Upper lobe of right lung (tissue), 1 donor: ENCODE data around the gene VILL. TPM values are rescaled to one million over a fixed set of nuclear protein-coding genes. Genes with fewer than 3 reads are reported as not detected.
A peak's percentile ranks its signal among the peaks of the same experiment; 100 is the strongest.

Experiments
- ATAC-seq: fragments of 200-7000 bp; cut with Tn5 transposase; one replicate; pipeline ENCODE4 v1.9.1; 2020; ENCODE audit warnings: mild to moderate bottlenecking, moderate library complexity
- DNase-seq: peaks from one replicate; pipeline ENCODE4 v3.0.0-alpha.2; 2020
- H3K27ac ChIP-seq: fragments of 200-600 bp; one replicate; pipeline ENCODE4 v1.8.0; 2022
- H3K27me3 ChIP-seq: fragments of 200-600 bp; one replicate; pipeline ENCODE4 v1.8.0; 2022; ENCODE audit warnings: mild to moderate bottlenecking
- H3K36me3 ChIP-seq: fragments of 200-600 bp; one replicate; pipeline ENCODE4 v1.8.0; 2022
- H3K4me1 ChIP-seq: fragments of 200-600 bp; one replicate; pipeline ENCODE4 v1.8.0; 2022
- H3K4me3 ChIP-seq: fragments of 200-600 bp; one replicate; pipeline ENCODE4 v1.8.0; 2022; ENCODE audit warnings: mild to moderate bottlenecking
- H3K9me3 ChIP-seq: fragments of 200-600 bp; one replicate; pipeline ENCODE4 v1.8.0; 2022
- intact Hi-C: fragments of 100-400 bp; cut with DNase I; formaldehyde crosslinking; loops from one replicate; pipeline ENCODE4 v1.11.0; 2022
- total RNA-seq: library from RNA; stranded (reverse); fragmentation: NEBNext Ultra II Directional; extraction: Animal tissue kit (Norgen Biotek cat#: 25700); gene quantifications from one replicate; pipeline ENCODE4 v1.2.1, GENCODE V29; 2021
- TF ChIP-seq, protein P1 (sequence below): fragments of 200-600 bp; IDR thresholded peaks from one replicate; pipeline ENCODE4 v1.8.0; 2022; ENCODE audit warnings: antibody characterized with exemption
- donor health status: DM: no; HTN: yes; CAD: no; lungs with severe emphysema.

Gene VILL
- total RNA-seq, 1 donor from 2014 or later, result 8.9 TPM

- Histone ChIP-seq H3K36me3 (no peaks in the 10 kb centered on the region), H3K27me3 (no peaks in the 10 kb centered on the region), H3K4me1 (peaks cover 48% of the 10 kb centered on the region), H3K27ac (peak overlapping the region; percentile 69), H3K4me3 (no peak overlapping the region), H3K9me3 (no peaks in the 10 kb centered on the region)
- TF ChIP-seq, protein P1, sequence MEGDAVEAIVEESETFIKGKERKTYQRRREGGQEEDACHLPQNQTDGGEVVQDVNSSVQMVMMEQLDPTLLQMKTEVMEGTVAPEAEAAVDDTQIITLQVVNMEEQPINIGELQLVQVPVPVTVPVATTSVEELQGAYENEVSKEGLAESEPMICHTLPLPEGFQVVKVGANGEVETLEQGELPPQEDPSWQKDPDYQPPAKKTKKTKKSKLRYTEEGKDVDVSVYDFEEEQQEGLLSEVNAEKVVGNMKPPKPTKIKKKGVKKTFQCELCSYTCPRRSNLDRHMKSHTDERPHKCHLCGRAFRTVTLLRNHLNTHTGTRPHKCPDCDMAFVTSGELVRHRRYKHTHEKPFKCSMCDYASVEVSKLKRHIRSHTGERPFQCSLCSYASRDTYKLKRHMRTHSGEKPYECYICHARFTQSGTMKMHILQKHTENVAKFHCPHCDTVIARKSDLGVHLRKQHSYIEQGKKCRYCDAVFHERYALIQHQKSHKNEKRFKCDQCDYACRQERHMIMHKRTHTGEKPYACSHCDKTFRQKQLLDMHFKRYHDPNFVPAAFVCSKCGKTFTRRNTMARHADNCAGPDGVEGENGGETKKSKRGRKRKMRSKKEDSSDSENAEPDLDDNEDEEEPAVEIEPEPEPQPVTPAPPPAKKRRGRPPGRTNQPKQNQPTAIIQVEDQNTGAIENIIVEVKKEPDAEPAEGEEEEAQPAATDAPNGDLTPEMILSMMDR, result no peak
- DNase-seq (no peak), ATAC-seq (no peak)
- intact Hi-C loops, result no loop called here
Measured at GRCh38 chr3:37956723-37957538, 33.7 kb upstream of the VILL start.

GRCh38 chr3:37957539-37957936 is 33.0 kb upstream of the VILL start:
- Histone ChIP-seq H3K4me1 (peaks cover 53% of the 10 kb centered on the region), H3K36me3 (no peaks in the 10 kb centered on the region), H3K4me3 (no peak overlapping the region), H3K27ac (peak overlapping the region; percentile 69), H3K27me3 (no peaks in the 10 kb centered on the region), H3K9me3 (no peaks in the 10 kb centered on the region)
- TF ChIP-seq, protein P1, result no peak
- DNase-seq (no peak), ATAC-seq (peak; percentile 27)
- intact Hi-C loops, result no loop called here

- Histone ChIP-seq H3K36me3 (peaks cover 4% of the 10 kb centered on the region), H3K9me3 (no peaks in the 10 kb centered on the region), H3K27ac (peak overlapping the region; percentile 55), H3K4me1 (peaks cover 41% of the 10 kb centered on the region), H3K27me3 (no peaks in the 10 kb centered on the region), H3K4me3 (no peak overlapping the region)
- intact Hi-C loops, result no loop called here
- TF ChIP-seq, protein P1, result no peak
- ATAC-seq, result peak; percentile 51
- DNase-seq, result no peak
Measured at GRCh38 chr3:37961622-37962431, 28.8 kb upstream of the VILL start.

- Histone ChIP-seq H3K36me3 (peaks cover 4% of the 10 kb centered on the region), H3K4me1 (peaks cover 37% of the 10 kb centered on the region), H3K27me3 (no peaks in the 10 kb centered on the region), H3K9me3 (no peaks in the 10 kb centered on the region), H3K4me3 (no peak overlapping the region), H3K27ac (no peak overlapping the region)
- no peak for DNase-seq
- intact Hi-C loops, result no loop called here
- no peak for ATAC-seq
- TF ChIP-seq, protein P1, result no peak
Measured at GRCh38 chr3:37963016-37963415, 27.6 kb upstream of the VILL start.

DNA sequence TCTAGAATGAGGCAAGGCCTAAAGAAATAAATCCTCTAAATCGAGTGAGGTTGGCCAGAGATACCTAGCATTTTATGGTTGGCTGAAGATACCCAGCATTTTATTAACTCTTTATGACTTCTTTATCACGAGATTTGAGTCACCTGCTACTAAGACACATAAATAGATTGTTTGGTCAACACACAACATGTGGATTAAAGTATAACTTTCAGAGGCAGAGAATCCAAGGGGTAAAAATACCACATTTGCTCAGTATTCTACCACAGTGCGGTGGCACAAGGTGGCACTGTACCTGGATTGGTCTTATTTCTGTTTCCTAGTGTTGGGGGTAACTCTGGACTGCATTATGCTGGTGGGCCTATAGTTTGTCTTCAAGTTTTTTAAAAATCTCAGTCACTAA is 27.0 kb upstream of the VILL start:
- ATAC-seq, result no peak
- H3K4me3 ChIP-seq, result no peak overlapping the region
- TF ChIP-seq, protein P1, result no peak
- H3K36me3 ChIP-seq, result peaks cover 4% of the 10 kb centered on the region
- intact Hi-C loops, result no loop called here
- H3K4me1 ChIP-seq, result peaks cover 42% of the 10 kb centered on the region
- DNase-seq, result no peak
- no peaks in the 10 kb centered on the region for H3K9me3 ChIP-seq
- H3K27ac ChIP-seq, result no peak overlapping the region
- H3K27me3 ChIP-seq, result no peaks in the 10 kb centered on the region
